H1 (cell line): Measurements from ENCODE around the gene SHOX. TPM values are rescaled to one million over a fixed set of nuclear protein-coding genes. Genes with fewer than 3 reads are reported as not detected.

ENCODE experiments used
- CBX5 ChIP-seq: fragments of 300-800, 300-1000 bp; sonication (generic); IDR thresholded peaks from 2 replicates; pipeline ENCODE4 v1.7.1; 2016; ENCODE audit warnings: antibody characterized with exemption, low read length, low read depth
- EGR1 ChIP-seq: IDR thresholded peaks from 2 replicates; pipeline ENCODE4 v1.6.1; 2011; ENCODE audit warnings: low read depth, low read length, borderline replicate concordance
- SIN3A ChIP-seq, 2 experiments: IDR thresholded peaks in 1 of 2; conservative IDR thresholded peaks in 1 of 2; 2 replicates each; pipeline ENCODE4 v1.6.1; 2011 to 2012; ENCODE audit warnings: low read length in 2 of 2, improper control_type of control experiment in 1 of 2, low read depth in 1 of 2, mild to moderate bottlenecking in 1 of 2
- YY1 ChIP-seq: IDR thresholded peaks from 2 replicates; pipeline ENCODE4 v1.6.1; 2011; ENCODE audit warnings: low read depth, mild to moderate bottlenecking, low read length
- polyA plus RNA-seq, 7 experiments: library from polyadenylated mRNA; depleted of rRNA in 3 of 7; stranded (reverse) in 5 of 7; unstranded in 2 of 7; fragments of >200 nt in 5 of 7; fragments of 200-250 nt in 2 of 7; gene quantifications; 1 replicate in 5 of 7; 2 replicates in 1 of 7; 4 replicates in 1 of 7; pipeline versions ENCODE4 v1.2.1 to v1.2.3, GENCODE V29; 2011 to 2013; ENCODE audit warnings: missing spikeins in 2 of 7, mixed read lengths in 2 of 7
- total RNA-seq: library from RNA; stranded (reverse); fragmentation: NEBNext Ultra II Directional; extraction: Animal tissue kit (Norgen Biotek cat#: 25700); gene quantifications from 2 replicates; pipeline ENCODE4 v1.2.1, GENCODE V29; 2021
- TF ChIP-seq, protein P1 (sequence below): IDR thresholded peaks from 2 replicates; pipeline ENCODE4 v1.6.1; 2012; ENCODE audit warnings: low read length, inconsistent platforms

SHOX gene
- total and polyA plus RNA-seq, 2 of the 8 experiments (the other 6 are each of a cell fraction or from before 2014, with no cell fraction given): 0.05 to 0.15 TPM

DNA sequence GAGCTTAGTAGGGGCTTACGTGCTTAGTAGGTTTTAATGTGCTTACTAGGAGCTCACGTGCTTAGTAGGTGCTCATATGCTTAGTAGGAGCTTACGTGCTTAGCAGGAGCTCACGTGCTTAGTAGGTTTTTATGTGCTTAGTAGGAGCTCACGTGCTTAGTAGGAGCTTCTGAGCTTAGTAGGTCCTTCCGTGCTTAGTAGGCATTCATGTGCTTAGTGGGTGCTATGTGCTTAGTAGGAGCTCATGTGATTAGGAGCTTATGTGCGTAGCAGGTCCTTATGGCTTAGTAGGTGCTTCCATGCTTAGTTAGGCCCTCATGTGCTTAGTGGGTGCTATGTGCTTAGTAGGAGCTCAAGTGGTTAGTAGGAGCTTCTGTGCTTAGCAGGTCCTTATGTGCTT is 59.4 kb downstream of the SHOX start (continued):
- TF ChIP-seq EGR1 (no peak), CBX5 (no peak), YY1 (no peak), SIN3A (conservative IDR thresholded peaks at IDR 0.05 in 1 of 2, IDR thresholded peaks at IDR 0.05 in 1 of 2; ENCODE audit: low read depth in 1 of 2, low read length in 2 of 2) (no peak)
- TF ChIP-seq, protein P1, sequence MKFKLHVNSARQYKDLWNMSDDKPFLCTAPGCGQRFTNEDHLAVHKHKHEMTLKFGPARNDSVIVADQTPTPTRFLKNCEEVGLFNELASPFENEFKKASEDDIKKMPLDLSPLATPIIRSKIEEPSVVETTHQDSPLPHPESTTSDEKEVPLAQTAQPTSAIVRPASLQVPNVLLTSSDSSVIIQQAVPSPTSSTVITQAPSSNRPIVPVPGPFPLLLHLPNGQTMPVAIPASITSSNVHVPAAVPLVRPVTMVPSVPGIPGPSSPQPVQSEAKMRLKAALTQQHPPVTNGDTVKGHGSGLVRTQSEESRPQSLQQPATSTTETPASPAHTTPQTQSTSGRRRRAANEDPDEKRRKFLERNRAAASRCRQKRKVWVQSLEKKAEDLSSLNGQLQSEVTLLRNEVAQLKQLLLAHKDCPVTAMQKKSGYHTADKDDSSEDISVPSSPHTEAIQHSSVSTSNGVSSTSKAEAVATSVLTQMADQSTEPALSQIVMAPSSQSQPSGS: no peak
